ENCODE measurements around the gene ATP4B. TPM values are rescaled to one million over a fixed set of nuclear protein-coding genes. Genes with fewer than 3 reads are reported as not detected.
"Not testable (repeated sequence)": the region's sequence is repeated elsewhere in the genome, so short reads cannot be mapped to it uniquely, and the experiment has no call there.

Gene ATP4B
- polyA plus RNA-seq, 2 of the 4 experiments (the other 2 are of a cell fraction): not detected

DNA sequence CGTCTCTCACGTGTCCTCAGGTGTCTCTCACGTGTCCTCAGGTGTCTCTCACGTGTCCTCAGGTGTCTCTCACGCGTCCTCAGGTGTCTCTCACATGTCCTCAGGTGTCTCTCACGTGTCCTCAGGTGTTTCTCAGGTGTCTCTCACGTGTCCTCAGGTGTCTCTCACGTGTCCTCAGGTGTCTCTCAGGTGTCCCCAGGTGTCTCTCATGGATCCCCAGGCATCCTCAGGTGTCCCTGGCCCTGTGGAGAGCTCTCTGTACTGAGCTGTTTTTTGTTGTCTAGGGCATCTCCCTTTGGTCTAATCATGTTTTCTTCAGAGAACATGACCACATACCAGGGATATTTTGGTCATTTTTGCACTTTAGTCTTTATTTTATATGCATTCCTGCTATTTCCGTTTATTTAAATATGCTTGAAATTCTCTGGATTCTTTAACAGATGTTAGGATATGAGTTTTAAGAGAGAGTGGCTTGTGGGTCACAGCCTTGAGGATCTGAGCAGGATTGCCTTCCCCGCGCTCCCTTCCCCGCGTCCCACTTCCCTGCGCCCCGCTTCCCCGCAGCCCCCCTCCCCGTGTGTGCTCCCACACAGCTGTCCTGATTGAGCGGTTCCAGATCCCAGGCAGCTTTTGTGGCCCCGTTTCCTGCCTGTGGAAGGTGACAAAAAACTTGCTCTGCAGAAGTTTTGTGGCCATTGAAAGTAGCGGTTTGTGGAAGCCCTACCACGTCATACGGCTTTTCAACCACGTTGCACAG, 31.9 kb downstream of the ATP4B start:
- 88% methylated on average over 22 of the region's 24 CpGs for WGBS (ENCODE audit: missing lambda C conversion rate)
- Histone ChIP-seq H3K9me3 (no peaks in the 10 kb centered on the region), H3K4me1 (no peaks in the 10 kb centered on the region), H3K4me2 (no peak overlapping the region), H3K27ac (no peak overlapping the region), H3K4me3 (no peak overlapping the region)
- ATAC-seq: no peak
- ChIA-PET POLR2A (no interaction called here), CTCF (no interaction called here)
- DNase-seq (ENCODE audit: low read depth in 1 of 2, low spot score in 1 of 2): no peak
- TF ChIP-seq ZFP36 (IDR thresholded peaks at IDR 0.05; ENCODE audit: borderline replicate concordance, partially characterized antibody): no peak
- no peak for TF ChIP-seq TFCP2L1 (CRISPR knock-in tag; IDR thresholded peaks at IDR 0.05)
- TF ChIP-seq HDAC2 (IDR thresholded peaks at IDR 0.05): no peak
- TF ChIP-seq GATA3 (IDR thresholded peaks at IDR 0.05; ENCODE audit: borderline replicate concordance): no peak
- TF ChIP-seq RCOR1 (IDR thresholded peaks at IDR 0.05; ENCODE audit: low read depth, low read length): no peak
- TF ChIP-seq, protein P1, sequence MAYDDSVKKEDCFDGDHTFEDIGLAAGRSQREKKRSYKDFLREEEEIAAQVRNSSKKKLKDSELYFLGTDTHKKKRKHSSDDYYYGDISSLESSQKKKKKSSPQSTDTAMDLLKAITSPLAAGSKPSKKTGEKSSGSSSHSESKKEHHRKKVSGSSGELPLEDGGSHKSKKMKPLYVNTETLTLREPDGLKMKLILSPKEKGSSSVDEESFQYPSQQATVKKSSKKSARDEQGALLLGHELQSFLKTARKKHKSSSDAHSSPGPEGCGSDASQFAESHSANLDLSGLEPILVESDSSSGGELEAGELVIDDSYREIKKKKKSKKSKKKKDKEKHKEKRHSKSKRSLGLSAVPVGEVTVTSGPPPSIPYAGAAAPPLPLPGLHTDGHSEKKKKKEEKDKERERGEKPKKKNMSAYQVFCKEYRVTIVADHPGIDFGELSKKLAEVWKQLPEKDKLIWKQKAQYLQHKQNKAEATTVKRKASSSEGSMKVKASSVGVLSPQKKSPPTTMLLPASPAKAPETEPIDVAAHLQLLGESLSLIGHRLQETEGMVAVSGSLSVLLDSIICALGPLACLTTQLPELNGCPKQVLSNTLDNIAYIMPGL (CRISPR knock-in tag; IDR thresholded peaks at IDR 0.05; ENCODE audit: borderline replicate concordance): no peak
- no peak for TF ChIP-seq BHLHE40 (IDR thresholded peaks at IDR 0.05; ENCODE audit: low read depth, low read length)
- TF ChIP-seq HOXB5 (CRISPR knock-in tag; IDR thresholded peaks at IDR 0.05): no peak
- TF ChIP-seq, protein P2, sequence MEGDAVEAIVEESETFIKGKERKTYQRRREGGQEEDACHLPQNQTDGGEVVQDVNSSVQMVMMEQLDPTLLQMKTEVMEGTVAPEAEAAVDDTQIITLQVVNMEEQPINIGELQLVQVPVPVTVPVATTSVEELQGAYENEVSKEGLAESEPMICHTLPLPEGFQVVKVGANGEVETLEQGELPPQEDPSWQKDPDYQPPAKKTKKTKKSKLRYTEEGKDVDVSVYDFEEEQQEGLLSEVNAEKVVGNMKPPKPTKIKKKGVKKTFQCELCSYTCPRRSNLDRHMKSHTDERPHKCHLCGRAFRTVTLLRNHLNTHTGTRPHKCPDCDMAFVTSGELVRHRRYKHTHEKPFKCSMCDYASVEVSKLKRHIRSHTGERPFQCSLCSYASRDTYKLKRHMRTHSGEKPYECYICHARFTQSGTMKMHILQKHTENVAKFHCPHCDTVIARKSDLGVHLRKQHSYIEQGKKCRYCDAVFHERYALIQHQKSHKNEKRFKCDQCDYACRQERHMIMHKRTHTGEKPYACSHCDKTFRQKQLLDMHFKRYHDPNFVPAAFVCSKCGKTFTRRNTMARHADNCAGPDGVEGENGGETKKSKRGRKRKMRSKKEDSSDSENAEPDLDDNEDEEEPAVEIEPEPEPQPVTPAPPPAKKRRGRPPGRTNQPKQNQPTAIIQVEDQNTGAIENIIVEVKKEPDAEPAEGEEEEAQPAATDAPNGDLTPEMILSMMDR (IDR thresholded peaks at IDR 0.05): no peak
- no peak for TF ChIP-seq NR3C1 (IDR thresholded peaks at IDR 0.05)
- TF ChIP-seq, protein P3, sequence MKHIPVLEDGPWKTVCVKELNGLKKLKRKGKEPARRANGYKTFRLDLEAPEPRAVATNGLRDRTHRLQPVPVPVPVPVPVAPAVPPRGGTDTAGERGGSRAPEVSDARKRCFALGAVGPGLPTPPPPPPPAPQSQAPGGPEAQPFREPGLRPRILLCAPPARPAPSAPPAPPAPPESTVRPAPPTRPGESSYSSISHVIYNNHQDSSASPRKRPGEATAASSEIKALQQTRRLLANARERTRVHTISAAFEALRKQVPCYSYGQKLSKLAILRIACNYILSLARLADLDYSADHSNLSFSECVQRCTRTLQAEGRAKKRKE (CRISPR knock-in tag; IDR thresholded peaks at IDR 0.05; ENCODE audit: low read depth): no peak
- no peak for TF ChIP-seq HOXA7 (CRISPR knock-in tag; IDR thresholded peaks at IDR 0.05)
- no peak for TF ChIP-seq JUN (IDR thresholded peaks at IDR 0.05)
- no peak for TF ChIP-seq SREBF2 (IDR thresholded peaks at IDR 0.05)
- no peak for TF ChIP-seq CBX2 (IDR thresholded peaks at IDR 0.05; ENCODE audit: borderline replicate concordance, low read depth)
- TF ChIP-seq POLR2A (IDR thresholded peaks at IDR 0.05; ENCODE audit: low read length): no peak
- TF ChIP-seq CHD2 (IDR thresholded peaks at IDR 0.05; ENCODE audit: low read length, partially characterized antibody): no peak
- TF ChIP-seq NFE2L2 (conservative IDR thresholded peaks at IDR 0.05; ENCODE audit: low read length): no peak
- TF ChIP-seq TP53 (CRISPR knock-in tag; IDR thresholded peaks at IDR 0.05): no peak
- no peak for TF ChIP-seq RNF2 (IDR thresholded peaks at IDR 0.05; ENCODE audit: borderline replicate concordance, low read depth)
- FAIRE-seq: no peak

DNA sequence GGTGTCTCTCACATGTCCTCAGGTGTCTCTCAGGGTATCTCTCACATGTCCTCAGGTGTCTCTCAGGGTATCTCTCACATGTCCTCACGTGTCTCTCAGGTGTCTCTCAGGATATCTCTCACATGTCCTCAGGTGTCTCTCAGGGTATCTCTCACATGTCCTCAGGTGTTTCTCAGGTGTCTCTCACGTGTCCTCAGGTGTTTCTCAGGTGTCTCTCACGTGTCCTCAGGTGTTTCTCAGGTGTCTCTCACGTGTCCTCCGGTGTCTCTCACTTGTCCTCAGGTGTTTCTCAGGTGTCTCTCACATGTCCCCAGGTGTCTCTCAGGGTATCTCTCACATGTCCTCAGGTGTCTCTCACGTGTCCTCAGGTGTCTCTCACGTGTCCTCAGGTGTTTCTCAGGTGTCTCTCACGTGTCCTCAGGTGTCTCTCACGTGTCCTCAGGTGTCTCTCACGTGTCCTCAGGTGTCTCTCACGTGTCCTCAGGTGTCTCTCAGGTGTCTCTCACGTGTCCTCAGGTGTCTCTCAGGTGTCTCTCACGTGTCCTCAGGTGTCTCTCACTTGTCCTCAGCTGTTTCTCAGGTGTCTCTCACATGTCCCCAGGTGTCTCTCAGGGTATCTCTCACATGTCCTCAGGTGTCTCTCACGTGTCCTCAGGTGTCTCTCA, 33.2 kb downstream of the ATP4B start:
- 88% methylated on average over 14 of the region's 14 CpGs for WGBS (ENCODE audit: missing lambda C conversion rate)
- FAIRE-seq; CTCF ChIA-PET; H3K4me2 ChIP-seq; H3K9me3 ChIP-seq; H3K4me3 ChIP-seq; POLR2A ChIA-PET; H3K27ac ChIP-seq; H3K4me1 ChIP-seq; ATAC-seq; DNase-seq (ENCODE audit: low read depth in 1 of 2, low spot score in 1 of 2): not testable (repeated sequence)

DNA sequence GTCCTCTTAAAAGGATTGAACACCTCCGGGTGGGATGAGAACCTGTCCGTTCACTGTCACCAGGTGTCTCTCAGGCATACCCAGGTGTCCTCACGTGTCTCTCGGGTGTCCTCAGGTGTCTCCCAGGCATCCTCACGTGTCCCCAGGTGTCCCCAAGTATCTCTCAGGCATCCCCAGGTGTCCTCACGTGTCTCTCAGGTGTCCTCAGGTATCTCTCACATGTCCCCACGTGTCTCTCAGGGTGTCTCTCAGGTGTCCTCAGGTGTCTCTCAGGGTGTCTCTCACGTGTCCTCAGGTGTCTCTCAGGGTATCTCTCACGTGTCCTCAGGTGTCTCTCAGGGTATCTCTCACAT, 33.8 kb downstream of the ATP4B start:
- H3K4me3 ChIP-seq: no peak overlapping the region
- 95% methylated on average over 9 of the region's 9 CpGs for WGBS (ENCODE audit: missing lambda C conversion rate)
- POLR2A ChIA-PET: no interaction called here
- no peak for ATAC-seq
- no peak for FAIRE-seq
- no peak overlapping the region for H3K4me2 ChIP-seq
- no peaks in the 10 kb centered on the region for H3K9me3 ChIP-seq
- CTCF ChIA-PET: no interaction called here
- no peaks in the 10 kb centered on the region for H3K4me1 ChIP-seq
- DNase-seq (ENCODE audit: low read depth in 1 of 2, low spot score in 1 of 2): no peak
- H3K27ac ChIP-seq: no peak overlapping the region
- TF ChIP-seq GATA3 (IDR thresholded peaks at IDR 0.05; ENCODE audit: borderline replicate concordance) (no peak), SMC3 (IDR thresholded peaks at IDR 0.05) (no peak), CBX8 (IDR thresholded peaks at IDR 0.05) (no peak), CBX2 (IDR thresholded peaks at IDR 0.05; ENCODE audit: borderline replicate concordance, low read depth) (no peak), EP300 (IDR thresholded peaks at IDR 0.05) (no peak), ESRRA (IDR thresholded peaks at IDR 0.05; ENCODE audit: borderline replicate concordance, low read length) (no peak), HOXB5 (CRISPR knock-in tag; IDR thresholded peaks at IDR 0.05) (no peak), NPAS2 (CRISPR knock-in tag; IDR thresholded peaks at IDR 0.05; ENCODE audit: borderline replicate concordance) (no peak), EHF (CRISPR knock-in tag; IDR thresholded peaks at IDR 0.05) (no peak), KDM5A (IDR thresholded peaks at IDR 0.05) (no peak)
- TF ChIP-seq, protein P4, sequence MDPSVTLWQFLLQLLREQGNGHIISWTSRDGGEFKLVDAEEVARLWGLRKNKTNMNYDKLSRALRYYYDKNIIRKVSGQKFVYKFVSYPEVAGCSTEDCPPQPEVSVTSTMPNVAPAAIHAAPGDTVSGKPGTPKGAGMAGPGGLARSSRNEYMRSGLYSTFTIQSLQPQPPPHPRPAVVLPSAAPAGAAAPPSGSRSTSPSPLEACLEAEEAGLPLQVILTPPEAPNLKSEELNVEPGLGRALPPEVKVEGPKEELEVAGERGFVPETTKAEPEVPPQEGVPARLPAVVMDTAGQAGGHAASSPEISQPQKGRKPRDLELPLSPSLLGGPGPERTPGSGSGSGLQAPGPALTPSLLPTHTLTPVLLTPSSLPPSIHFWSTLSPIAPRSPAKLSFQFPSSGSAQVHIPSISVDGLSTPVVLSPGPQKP (IDR thresholded peaks at IDR 0.05; ENCODE audit: low read depth, low read length): no peak
- TF ChIP-seq, protein P3 (CRISPR knock-in tag; IDR thresholded peaks at IDR 0.05; ENCODE audit: low read depth): no peak
